ENCODE measurements around the gene LRBA.

Gene LRBA

GRCh38 chr4:150401083-150401687 is 613.9 kb downstream of the LRBA start:
- Histone ChIP-seq H3F3A (ENCODE audit: control insufficient read depth, insufficient read depth) (0 out of 2 replicates have a peak, but pooled peaks cover 2% of the 10 kb centered on the region), H3K36me3 (ENCODE audit: control insufficient read depth, low read length) (peaks cover 3% of the 10 kb centered on the region; the same call in 1 of the 2 replicates), H3K4me1 (ENCODE audit: control insufficient read depth, low read length) (peaks cover 27% of the 10 kb centered on the region), H3K79me2 (ENCODE audit: control insufficient read depth, low read length) (no peaks in the 10 kb centered on the region), H3K9me2 (replicated peaks; ENCODE audit: control insufficient read depth, low read length) (no peaks in the 10 kb centered on the region), H3K27ac (ENCODE audit: low read depth, low read length) (no peak overlapping the region), H3K27me3 (ENCODE audit: control insufficient read depth, low read length) (no peaks in the 10 kb centered on the region), H4K20me1 (ENCODE audit: control insufficient read depth, insufficient read depth, low read depth, low read length) (no peaks in the 10 kb centered on the region), H3K4me3 (ENCODE audit: low read length) (no peak overlapping the region), H3K4me2 (ENCODE audit: low read length) (no peak overlapping the region), H3K9me3 (ENCODE audit: control insufficient read depth, insufficient read depth, low read length) (no peaks in the 10 kb centered on the region)
- TF ChIP-seq, protein P1, sequence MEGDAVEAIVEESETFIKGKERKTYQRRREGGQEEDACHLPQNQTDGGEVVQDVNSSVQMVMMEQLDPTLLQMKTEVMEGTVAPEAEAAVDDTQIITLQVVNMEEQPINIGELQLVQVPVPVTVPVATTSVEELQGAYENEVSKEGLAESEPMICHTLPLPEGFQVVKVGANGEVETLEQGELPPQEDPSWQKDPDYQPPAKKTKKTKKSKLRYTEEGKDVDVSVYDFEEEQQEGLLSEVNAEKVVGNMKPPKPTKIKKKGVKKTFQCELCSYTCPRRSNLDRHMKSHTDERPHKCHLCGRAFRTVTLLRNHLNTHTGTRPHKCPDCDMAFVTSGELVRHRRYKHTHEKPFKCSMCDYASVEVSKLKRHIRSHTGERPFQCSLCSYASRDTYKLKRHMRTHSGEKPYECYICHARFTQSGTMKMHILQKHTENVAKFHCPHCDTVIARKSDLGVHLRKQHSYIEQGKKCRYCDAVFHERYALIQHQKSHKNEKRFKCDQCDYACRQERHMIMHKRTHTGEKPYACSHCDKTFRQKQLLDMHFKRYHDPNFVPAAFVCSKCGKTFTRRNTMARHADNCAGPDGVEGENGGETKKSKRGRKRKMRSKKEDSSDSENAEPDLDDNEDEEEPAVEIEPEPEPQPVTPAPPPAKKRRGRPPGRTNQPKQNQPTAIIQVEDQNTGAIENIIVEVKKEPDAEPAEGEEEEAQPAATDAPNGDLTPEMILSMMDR (IDR thresholded peaks at IDR 0.05; ENCODE audit: low read depth, low read length, poor library complexity, severe bottlenecking): no peak

GRCh38 chr4:150395872-150396271 is 619.2 kb downstream of the LRBA start:
- no peaks in the 10 kb centered on the region for H3K9me3 ChIP-seq (ENCODE audit: control insufficient read depth, insufficient read depth, low read length)
- TF ChIP-seq, protein P1 (IDR thresholded peaks at IDR 0.05; ENCODE audit: low read depth, low read length, poor library complexity, severe bottlenecking): no peak
- TF ChIP-seq EZH2phosphoT487 (IDR thresholded peaks at IDR 0.05; ENCODE audit: borderline replicate concordance, low read length): no peak
- H3K4me2 ChIP-seq (ENCODE audit: low read length): no peak overlapping the region
- H3F3A ChIP-seq (ENCODE audit: control insufficient read depth, insufficient read depth): no peaks in the 10 kb centered on the region
- no peak overlapping the region for H3K4me3 ChIP-seq (ENCODE audit: low read length)
- no peak overlapping the region for H3K27ac ChIP-seq (ENCODE audit: low read depth, low read length)
- H3K4me1 ChIP-seq (ENCODE audit: control insufficient read depth, low read length): no peaks in the 10 kb centered on the region
- H3K36me3 ChIP-seq (ENCODE audit: control insufficient read depth, low read length): peaks cover under 1% of the 10 kb centered on the region; the same call in 1 of the 2 replicates
- no peaks in the 10 kb centered on the region for H3K9me2 ChIP-seq (replicated peaks; ENCODE audit: control insufficient read depth, low read length)
- no peaks in the 10 kb centered on the region for H3K27me3 ChIP-seq (ENCODE audit: control insufficient read depth, low read length)
- H3K79me2 ChIP-seq (ENCODE audit: control insufficient read depth, low read length): no peaks in the 10 kb centered on the region
- no peaks in the 10 kb centered on the region for H4K20me1 ChIP-seq (ENCODE audit: control insufficient read depth, insufficient read depth, low read depth, low read length)

DNA sequence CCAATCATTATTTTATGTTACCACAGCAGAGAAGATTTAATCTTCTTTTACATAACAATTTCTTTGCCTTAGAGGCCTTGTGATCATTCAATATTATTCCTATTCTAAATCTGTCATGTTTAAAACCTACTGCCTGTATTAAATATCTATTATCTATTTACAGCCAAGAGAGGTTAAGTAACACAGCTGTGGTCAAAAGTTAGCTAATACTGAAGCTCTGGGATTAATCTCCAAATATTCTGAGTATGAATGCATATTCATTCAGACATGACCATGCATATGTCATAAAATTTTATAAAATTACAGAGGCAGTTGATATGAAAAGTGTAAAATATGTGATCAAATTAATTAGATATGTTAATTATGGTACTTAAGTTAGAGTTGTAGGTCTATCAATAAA is 621.0 kb downstream of the LRBA start:
- no peaks in the 10 kb centered on the region for H3K79me2 ChIP-seq (ENCODE audit: control insufficient read depth, low read length)
- H4K20me1 ChIP-seq (ENCODE audit: control insufficient read depth, insufficient read depth, low read depth, low read length): no peaks in the 10 kb centered on the region
- no peaks in the 10 kb centered on the region for H3K27me3 ChIP-seq (ENCODE audit: control insufficient read depth, low read length)
- no peak overlapping the region for H3K4me3 ChIP-seq (ENCODE audit: low read length)
- H3K36me3 ChIP-seq (ENCODE audit: control insufficient read depth, low read length): no peaks in the 10 kb centered on the region
- no peak overlapping the region for H3K4me2 ChIP-seq (ENCODE audit: low read length)
- H3K27ac ChIP-seq (ENCODE audit: low read depth, low read length): no peak overlapping the region
- no peak for TF ChIP-seq EZH2phosphoT487 (IDR thresholded peaks at IDR 0.05; ENCODE audit: borderline replicate concordance, low read length)
- TF ChIP-seq, protein P1 (IDR thresholded peaks at IDR 0.05; ENCODE audit: low read depth, low read length, poor library complexity, severe bottlenecking): no peak
- no peaks in the 10 kb centered on the region for H3K9me3 ChIP-seq (ENCODE audit: control insufficient read depth, insufficient read depth, low read length)
- H3K9me2 ChIP-seq (replicated peaks; ENCODE audit: control insufficient read depth, low read length): no peaks in the 10 kb centered on the region
- no peaks in the 10 kb centered on the region for H3K4me1 ChIP-seq (ENCODE audit: control insufficient read depth, low read length)
- no peaks in the 10 kb centered on the region for H3F3A ChIP-seq (ENCODE audit: control insufficient read depth, insufficient read depth)
